Duodenal mucosa (tissue), 2 donors: ENCODE measurements around the gene LGMN.

ENCODE experiments used
- H3K27ac ChIP-seq: one replicate; pipeline ENCODE4 v1.7.0; 2013; ENCODE audit warnings: low read depth, low read length
- H3K27me3 ChIP-seq, 2 donors: one replicate each; pipeline ENCODE4 v1.7.0; 2013; ENCODE audit warnings: low read length in 2 of 2, control low read depth in 1 of 2; ENCODE audit not compliant: insufficient read depth in 2 of 2, control insufficient read depth in 1 of 2
- H3K36me3 ChIP-seq, 2 donors: one replicate each; pipeline ENCODE4 v1.7.0; 2013; ENCODE audit warnings: low read length in 2 of 2, control low read depth in 1 of 2; ENCODE audit not compliant: insufficient read depth in 2 of 2, control insufficient read depth in 1 of 2
- H3K4me1 ChIP-seq, 2 donors: one replicate each; pipeline ENCODE4 v1.7.0; 2013; ENCODE audit warnings: low read length in 2 of 2, control low read depth in 1 of 2; ENCODE audit not compliant: insufficient read depth in 2 of 2, control insufficient read depth in 1 of 2
- H3K4me3 ChIP-seq, 2 donors: one replicate each; pipeline ENCODE4 v1.7.0; 2013; ENCODE audit warnings: low read length in 2 of 2, low read depth in 1 of 2
- H3K9ac ChIP-seq, 2 donors: one replicate each; pipeline ENCODE4 v1.7.0; 2013; ENCODE audit warnings: low read length in 2 of 2, low read depth in 1 of 2
- H3K9me3 ChIP-seq, 2 donors: one replicate each; pipeline ENCODE4 v1.7.0; 2013; ENCODE audit warnings: low read length in 2 of 2, control low read depth in 1 of 2; ENCODE audit not compliant: control insufficient read depth in 1 of 2

The LGMN gene

GRCh38 chr14:92702441-92702918 lies 45.9 kb downstream of the LGMN start:
- no peaks in the 10 kb centered on the region for H3K4me1 ChIP-seq
- no peaks in the 10 kb centered on the region for H3K27me3 ChIP-seq
- no peaks in the 10 kb centered on the region for H3K9me3 ChIP-seq
- no peak overlapping the region for H3K4me3 ChIP-seq
- no peak overlapping the region for H3K9ac ChIP-seq
- H3K27ac ChIP-seq: no peak overlapping the region
- peaks cover 5 to 13% of the 10 kb centered on the region in 2 donors for H3K36me3 ChIP-seq

- no peaks in the 10 kb centered on the region for H3K27me3 ChIP-seq
- no peak overlapping the region for H3K27ac ChIP-seq
- H3K36me3 ChIP-seq: peaks cover 4 to 10% of the 10 kb centered on the region in 2 donors
- no peaks in the 10 kb centered on the region for H3K9me3 ChIP-seq
- no peak overlapping the region for H3K4me3 ChIP-seq
- H3K9ac ChIP-seq: no peak overlapping the region
- H3K4me1 ChIP-seq: no peaks in the 10 kb centered on the region
Observed at GRCh38 chr14:92701826-92702225, 46.6 kb downstream of the LGMN start.

GRCh38 chr14:92698393-92698792 lies 50.0 kb downstream of the LGMN start:
- Histone ChIP-seq H3K4me3 (no peak overlapping the region), H3K9ac (no peak overlapping the region), H3K4me1 (peaks cover under 1% of the 10 kb centered on the region in 2 donors), H3K27ac (no peak overlapping the region), H3K9me3 (no peaks in the 10 kb centered on the region), H3K36me3 (peaks cover 0 to under 1% of the 10 kb centered on the region in 2 donors), H3K27me3 (no peaks in the 10 kb centered on the region)

- Histone ChIP-seq H3K4me3 (no peak overlapping the region), H3K36me3 (no peaks in the 10 kb centered on the region), H3K27me3 (no peaks in the 10 kb centered on the region), H3K9ac (no peak overlapping the region), H3K27ac (no peak overlapping the region), H3K4me1 (peaks cover 12 to 14% of the 10 kb centered on the region in 2 donors), H3K9me3 (no peaks in the 10 kb centered on the region)
Observed at GRCh38 chr14:92696366-92696765, 52.1 kb downstream of the LGMN start.

DNA sequence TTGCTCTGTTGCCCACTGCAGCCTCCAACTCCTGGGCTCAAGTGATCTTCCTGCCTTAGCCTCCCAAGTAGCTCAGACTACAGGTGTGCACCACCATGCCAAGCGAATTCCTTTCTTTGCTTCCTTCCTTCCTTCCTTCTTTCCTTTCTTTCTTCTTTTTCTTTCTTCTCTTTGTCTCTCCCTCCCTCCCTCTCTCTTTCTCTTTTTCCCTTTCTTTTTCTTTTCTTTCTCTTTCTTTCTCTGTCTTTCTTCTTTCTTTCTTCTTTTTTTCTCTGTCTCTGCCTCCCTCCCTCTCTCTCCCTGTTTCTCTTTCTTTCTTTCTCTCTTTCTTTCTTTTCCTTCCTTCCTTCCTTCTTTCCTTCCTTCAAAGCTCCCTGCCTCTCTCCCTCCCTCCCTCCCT lies 52.9 kb downstream of the LGMN start:
- Histone ChIP-seq H3K36me3 (no peaks in the 10 kb centered on the region), H3K4me3 (no peak overlapping the region), H3K27me3 (no peaks in the 10 kb centered on the region), H3K9ac (no peak overlapping the region), H3K27ac (no peak overlapping the region), H3K9me3 (no peaks in the 10 kb centered on the region), H3K4me1 (peaks cover 12 to 14% of the 10 kb centered on the region in 2 donors)

DNA sequence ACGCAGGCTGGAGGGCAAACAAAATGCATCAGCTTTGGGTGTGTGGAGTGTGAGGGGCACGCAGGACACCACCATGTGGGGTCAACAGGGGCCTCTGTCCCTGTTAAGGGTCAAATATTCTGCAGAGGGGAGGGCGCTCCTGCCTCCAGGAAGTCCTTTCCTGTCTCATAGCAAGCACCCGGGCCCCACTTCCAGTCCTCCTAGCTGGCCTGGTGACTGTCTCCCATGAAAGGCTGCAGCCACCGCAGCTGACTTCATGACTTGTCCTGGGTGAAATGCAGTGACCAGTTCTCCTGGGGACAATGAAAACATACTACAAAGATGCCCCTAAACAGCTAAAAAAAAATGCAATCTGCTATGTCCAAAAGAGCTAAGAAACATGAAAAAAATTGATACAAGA lies 53.6 kb downstream of the LGMN start:
- H3K9ac ChIP-seq: no peak overlapping the region
- H3K27me3 ChIP-seq: no peaks in the 10 kb centered on the region
- no peak overlapping the region for H3K27ac ChIP-seq
- no peaks in the 10 kb centered on the region for H3K36me3 ChIP-seq
- H3K9me3 ChIP-seq: no peaks in the 10 kb centered on the region
- H3K4me3 ChIP-seq: no peak overlapping the region
- H3K4me1 ChIP-seq: peaks cover 12 to 14% of the 10 kb centered on the region in 2 donors

DNA sequence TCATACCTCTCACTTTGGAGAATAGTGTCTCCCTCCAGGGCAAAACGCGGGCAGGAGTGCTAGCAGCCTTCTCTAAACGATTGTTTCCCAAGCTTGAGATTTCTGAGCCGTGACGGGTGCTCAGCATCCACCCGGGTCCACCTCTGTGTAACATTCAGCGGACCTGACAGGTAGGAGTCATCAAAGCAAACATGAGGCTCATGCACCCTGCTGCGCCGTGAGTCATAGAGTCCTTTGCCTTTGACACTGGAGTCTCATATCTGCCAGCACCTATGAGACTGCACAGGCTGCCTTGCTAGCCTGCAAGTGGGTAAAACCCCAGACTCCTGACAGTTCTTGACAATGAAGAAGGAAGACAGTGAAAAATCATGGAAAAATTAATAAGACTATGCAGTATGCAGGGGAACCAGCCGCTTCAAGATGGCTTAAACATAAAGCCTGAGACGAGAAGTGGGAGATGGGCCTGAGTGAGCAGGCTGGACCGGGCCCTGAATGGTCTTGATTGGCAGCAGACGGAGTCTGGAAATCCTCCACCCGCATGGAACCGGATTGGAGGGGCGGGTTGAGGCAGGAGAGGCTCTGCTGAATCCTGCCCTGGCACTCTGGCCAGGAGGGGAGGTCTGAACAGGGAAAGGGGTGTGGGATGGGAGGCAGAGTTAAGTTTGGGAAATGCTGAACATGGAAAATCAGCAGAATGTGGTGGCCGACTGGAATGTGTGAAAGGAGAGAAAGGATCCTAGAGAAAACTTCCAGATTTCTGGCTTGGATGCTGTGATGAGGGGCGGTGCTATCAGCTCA lies 54.2 kb downstream of the LGMN start:
- peaks cover 12 to 14% of the 10 kb centered on the region in 2 donors for H3K4me1 ChIP-seq
- H3K27ac ChIP-seq: no peak overlapping the region
- no peak overlapping the region for H3K4me3 ChIP-seq
- no peak overlapping the region for H3K9ac ChIP-seq
- H3K9me3 ChIP-seq: no peaks in the 10 kb centered on the region
- no peaks in the 10 kb centered on the region for H3K27me3 ChIP-seq
- no peaks in the 10 kb centered on the region for H3K36me3 ChIP-seq

- Histone ChIP-seq H3K4me1 (peaks cover 14% of the 10 kb centered on the region in 2 donors), H3K4me3 (no peak overlapping the region), H3K36me3 (no peaks in the 10 kb centered on the region), H3K27me3 (no peaks in the 10 kb centered on the region), H3K9ac (no peak overlapping the region), H3K9me3 (no peaks in the 10 kb centered on the region), H3K27ac (no peak overlapping the region)
Observed at GRCh38 chr14:92692822-92693226, 55.6 kb downstream of the LGMN start.

DNA sequence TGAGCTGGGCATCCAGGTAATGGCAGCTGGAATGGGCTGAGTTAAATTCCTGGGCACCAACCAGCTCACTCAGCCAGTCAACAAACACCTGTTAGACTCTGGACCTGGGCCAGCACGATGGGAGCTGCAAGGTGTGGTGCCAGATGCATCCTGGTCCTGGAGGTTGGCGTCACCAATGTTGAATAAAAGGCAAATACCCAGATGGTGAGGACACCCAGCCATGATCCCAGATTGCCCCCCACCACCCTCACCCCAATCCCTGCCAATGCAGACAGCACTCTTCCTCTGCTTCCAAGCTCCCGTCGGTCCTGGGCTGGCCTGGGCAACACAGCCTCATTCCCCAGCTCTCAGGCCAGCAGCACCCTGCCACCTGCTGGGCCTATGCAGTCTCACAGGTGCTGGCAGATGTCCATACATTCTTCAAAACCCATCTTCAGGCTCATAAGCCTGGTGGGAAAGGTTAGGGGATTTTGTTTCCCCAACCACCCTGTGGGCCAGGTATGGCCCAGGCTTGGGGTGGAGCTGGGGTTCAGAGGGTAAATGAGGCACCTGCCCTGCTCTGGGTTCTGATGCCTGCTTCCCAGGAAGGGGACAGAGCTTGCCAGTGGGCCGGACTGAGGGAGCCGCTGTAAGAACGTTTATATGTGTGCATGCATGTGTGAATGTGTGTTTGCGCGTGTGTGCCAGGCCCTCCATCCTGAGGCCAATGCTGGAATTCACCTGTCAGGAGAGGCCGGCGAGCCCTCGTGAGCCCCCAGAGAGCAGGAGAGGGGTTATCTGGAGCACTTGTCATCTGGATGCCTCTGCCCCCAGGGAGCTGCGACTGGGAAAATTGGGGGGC lies 58.0 kb downstream of the LGMN start:
- no peak overlapping the region for H3K4me3 ChIP-seq
- H3K27ac ChIP-seq: no peak overlapping the region
- H3K9me3 ChIP-seq: no peaks in the 10 kb centered on the region
- no peaks in the 10 kb centered on the region for H3K27me3 ChIP-seq
- H3K36me3 ChIP-seq: peaks cover 0 to 5% of the 10 kb centered on the region in 2 donors
- H3K9ac ChIP-seq: no peak overlapping the region
- peaks cover 19 to 25% of the 10 kb centered on the region in 2 donors for H3K4me1 ChIP-seq
